ENCODE measurements around the gene PAPSS2. TPM values are rescaled to one million over a fixed set of nuclear protein-coding genes. Genes with fewer than 3 reads are reported as not detected.

Gene PAPSS2
- total RNA-seq, 2 experiments from 2014 or later = 0.22 to 0.40 TPM

GRCh38 chr10:87794285-87794684 lies 134.6 kb downstream of the PAPSS2 start:
- Mint-ChIP-seq H3K9me3 (no peaks in the 10 kb centered on the region), H3K4me1 (ENCODE audit: low read depth) (peaks cover 47% of the 10 kb centered on the region), H3K36me3 (peaks cover 25% of the 10 kb centered on the region), H3K4me3 (no peak overlapping the region), H3K27me3 (no peaks in the 10 kb centered on the region), H3K27ac (no peak overlapping the region)
- DNase-seq = no peak
- CTCF ChIA-PET = interaction anchor here (1.3 kb wide), 1 partner anchor 10 kb away, joined by 5 read pairs; no protein-coding TSS in a partner anchor
- intact Hi-C loops (cut with micrococcal nuclease) = no loop called here
- POLR2A ChIA-PET = no interaction called here

Other genes with a start within 250 kb of the PAPSS2 start
- gene MINPP1, start 155.0 kb upstream of the PAPSS2 start, total RNA-seq = 1 to 10 TPM; 8.7 to 9.7 TPM
- 10 to 100 TPM; 39.4 to 42.8 TPM for gene ATAD1, start 158.3 kb downstream of the PAPSS2 start, total RNA-seq
- gene KLLN, start 203.7 kb downstream of the PAPSS2 start, total RNA-seq = under 1 TPM; 0.19 to 0.29 TPM
- 10 to 100 TPM; 31.9 to 36.8 TPM for gene PTEN, start 203.7 kb downstream of the PAPSS2 start, total RNA-seq